HL-60/S4 (cell line): Measurements from ENCODE around the gene MED15.
"Not testable (repeated sequence)": the region's sequence is repeated elsewhere in the genome, so short reads cannot be mapped to it uniquely, and the experiment has no call there.

Experiments
- in situ Hi-C: fragments of 300-500 bp; cut with MboI; formaldehyde crosslinking; loops from 2 replicates; pipeline ENCODE4 v1.14.3; 2022; ENCODE audit warnings: low sequenced_read_pairs

The MED15 gene

GRCh38 chr22:20619045-20619892, 111.9 kb downstream of the MED15 start:
- in situ Hi-C loops = no loop called here

- in situ Hi-C loops = not testable (repeated sequence)
These were observed 112.4 kb downstream of the MED15 start for GRCh38 chr22:20619893-20620194.

- in situ Hi-C loops = no loop called here
These were observed 113.8 kb downstream of the MED15 start for GRCh38 chr22:20621162-20621561.

- in situ Hi-C loops = no loop called here
These were observed 115.4 kb downstream of the MED15 start for GRCh38 chr22:20622650-20623339.

- in situ Hi-C loops = no loop called here
These were observed 116.8 kb downstream of the MED15 start for GRCh38 chr22:20624161-20624616.

- in situ Hi-C loops = no loop called here
These were observed 117.9 kb downstream of the MED15 start for GRCh38 chr22:20625270-20625669.

GRCh38 chr22:20626811-20627210, 119.4 kb downstream of the MED15 start:
- in situ Hi-C loops = no loop called here

GRCh38 chr22:20627432-20627831, 120.0 kb downstream of the MED15 start:
- in situ Hi-C loops = no loop called here

GRCh38 chr22:20628081-20628939, 120.9 kb downstream of the MED15 start:
- in situ Hi-C loops = no loop called here

- in situ Hi-C loops = no loop called here
These were observed 122.0 kb downstream of the MED15 start for GRCh38 chr22:20629401-20629800.

GRCh38 chr22:20630873-20631617, 123.6 kb downstream of the MED15 start:
- in situ Hi-C loops = no loop called here

- in situ Hi-C loops = no loop called here
These were observed 124.7 kb downstream of the MED15 start for GRCh38 chr22:20632082-20632481.

GRCh38 chr22:20632518-20632917, 125.1 kb downstream of the MED15 start:
- in situ Hi-C loops = no loop called here

GRCh38 chr22:20634560-20635226, 127.3 kb downstream of the MED15 start:
- in situ Hi-C loops = no loop called here

- in situ Hi-C loops = no loop called here
These were observed 127.8 kb downstream of the MED15 start for GRCh38 chr22:20635227-20635591.

- in situ Hi-C loops = no loop called here
These were observed 128.8 kb downstream of the MED15 start for GRCh38 chr22:20636075-20636812.

GRCh38 chr22:20636945-20637344, 129.5 kb downstream of the MED15 start:
- in situ Hi-C loops = no loop called here
